ACC112 (cell line): Measurements from ENCODE around the gene ARPC1A.

Experiments
- H2AFZ ChIP-seq: fragments of 200-600 bp; sonication (generic); one replicate; pipeline ENCODE4 v1.6.0; 2017; ENCODE audit warnings: antibody characterized with exemption, low read length; ENCODE audit not compliant: unreplicated experiment
- H3K27ac ChIP-seq: fragments of 200-600 bp; sonication (generic); 2 replicates; pipeline ENCODE4 v1.5.1; 2014; ENCODE audit warnings: low read depth, mild to moderate bottlenecking, antibody characterized with exemption, low read length, moderate library complexity
- H3K27me3 ChIP-seq: fragments of 200-600 bp; sonication (generic); 2 replicates; pipeline ENCODE4 v1.6.1; 2014; ENCODE audit warnings: mild to moderate bottlenecking, antibody characterized with exemption, low read length, moderate library complexity, mixed read lengths; ENCODE audit not compliant: insufficient read depth
- H3K36me3 ChIP-seq: fragments of 200-600 bp; sonication (generic); 2 replicates; pipeline ENCODE4 v1.6.1; 2016; ENCODE audit warnings: mild to moderate bottlenecking, antibody characterized with exemption, low read length, moderate library complexity, mixed read lengths; ENCODE audit not compliant: insufficient read depth
- H3K4me1 ChIP-seq: fragments of 200-600 bp; sonication (generic); one replicate; pipeline ENCODE4 v1.6.1; 2016; ENCODE audit warnings: low read length, mixed read lengths; ENCODE audit not compliant: insufficient read depth, unreplicated experiment, control insufficient read depth
- H3K4me3 ChIP-seq: fragments of 200-600 bp; sonication (generic); 2 replicates; pipeline ENCODE4 v1.5.1; 2014; ENCODE audit warnings: mild to moderate bottlenecking, low read depth, low read length
- H3K79me2 ChIP-seq: fragments of 200-600 bp; sonication (generic); one replicate; pipeline ENCODE4 v1.6.0; 2016; ENCODE audit warnings: low read length; ENCODE audit not compliant: control insufficient read depth, unreplicated experiment, insufficient read depth

Gene ARPC1A

GRCh38 chr7:99398891-99399445 lies 73.3 kb downstream of the ARPC1A start:
- H3K36me3 ChIP-seq, result peaks cover 31% of the 10 kb centered on the region; the same call in 1 of the 2 replicates
- no peak overlapping the region for H3K27ac ChIP-seq
- H3K79me2 ChIP-seq, result peaks cover 9% of the 10 kb centered on the region
- H3K27me3 ChIP-seq, result no peaks in the 10 kb centered on the region
- peaks cover 1% of the 10 kb centered on the region for H3K4me1 ChIP-seq
- no peak overlapping the region for H3K4me3 ChIP-seq
- H2AFZ ChIP-seq, result no peak overlapping the region

GRCh38 chr7:99399597-99399996 lies 73.9 kb downstream of the ARPC1A start:
- Histone ChIP-seq H3K27me3 (no peaks in the 10 kb centered on the region), H3K4me3 (no peak overlapping the region), H3K36me3 (peaks cover 31% of the 10 kb centered on the region; the same call in 1 of the 2 replicates), H2AFZ (no peak overlapping the region), H3K4me1 (peaks cover 8% of the 10 kb centered on the region), H3K79me2 (peaks cover 16% of the 10 kb centered on the region), H3K27ac (no peak overlapping the region)

GRCh38 chr7:99402854-99403253 lies 77.2 kb downstream of the ARPC1A start:
- Histone ChIP-seq H3K4me1 (peaks cover 32% of the 10 kb centered on the region), H3K27me3 (no peaks in the 10 kb centered on the region), H3K27ac (no peak overlapping the region), H3K79me2 (peaks cover 48% of the 10 kb centered on the region), H3K36me3 (peaks cover 24% of the 10 kb centered on the region; the same call in 1 of the 2 replicates), H3K4me3 (no peak overlapping the region), H2AFZ (no peak overlapping the region)

- Histone ChIP-seq H3K27me3 (no peaks in the 10 kb centered on the region), H3K27ac (peak overlapping the region; percentile 14; the same call in 1 of the 2 replicates), H3K4me1 (peaks cover 32% of the 10 kb centered on the region), H3K79me2 (peaks cover 53% of the 10 kb centered on the region), H2AFZ (no peak overlapping the region), H3K4me3 (no peak overlapping the region), H3K36me3 (peaks cover 19% of the 10 kb centered on the region; the same call in 1 of the 2 replicates)
These were observed 78.1 kb downstream of the ARPC1A start for GRCh38 chr7:99403764-99404163.

GRCh38 chr7:99404235-99404976 lies 78.7 kb downstream of the ARPC1A start:
- Histone ChIP-seq H3K4me3 (no peak overlapping the region), H2AFZ (no peak overlapping the region), H3K27ac (peak overlapping the region; percentile 14; the same call in 1 of the 2 replicates), H3K4me1 (peaks cover 32% of the 10 kb centered on the region), H3K36me3 (peaks cover 14% of the 10 kb centered on the region; the same call in 1 of the 2 replicates), H3K27me3 (no peaks in the 10 kb centered on the region), H3K79me2 (peaks cover 59% of the 10 kb centered on the region)

GRCh38 chr7:99404977-99405320 lies 79.3 kb downstream of the ARPC1A start:
- no peak overlapping the region for H3K27ac ChIP-seq
- no peak overlapping the region for H2AFZ ChIP-seq
- peaks cover 64% of the 10 kb centered on the region for H3K79me2 ChIP-seq
- peaks cover 9% of the 10 kb centered on the region; the same call in 1 of the 2 replicates for H3K36me3 ChIP-seq
- H3K4me1 ChIP-seq, result peaks cover 34% of the 10 kb centered on the region
- no peak overlapping the region for H3K4me3 ChIP-seq
- no peaks in the 10 kb centered on the region for H3K27me3 ChIP-seq

- Histone ChIP-seq H3K27ac (no peak overlapping the region), H3K36me3 (peaks cover 11% of the 10 kb centered on the region), H3K4me1 (peaks cover 43% of the 10 kb centered on the region), H3K79me2 (peaks cover 76% of the 10 kb centered on the region), H3K4me3 (peak overlapping the region; percentile 99), H3K27me3 (no peaks in the 10 kb centered on the region), H2AFZ (no peak overlapping the region)
These were observed 80.9 kb downstream of the ARPC1A start for GRCh38 chr7:99406557-99406956.

GRCh38 chr7:99407872-99408378 lies 82.2 kb downstream of the ARPC1A start:
- Histone ChIP-seq H3K27ac (peak overlapping the region; percentile 97), H3K27me3 (no peaks in the 10 kb centered on the region), H3K4me3 (peak overlapping the region; percentile 99), H3K4me1 (peaks cover 43% of the 10 kb centered on the region), H2AFZ (peak overlapping the region; percentile 99), H3K36me3 (peaks cover 11% of the 10 kb centered on the region), H3K79me2 (peaks cover 77% of the 10 kb centered on the region)

GRCh38 chr7:99408379-99409191 lies 82.9 kb downstream of the ARPC1A start, which contains the start of the genes BUD31 and PDAP1:
Gene BUD31 (plus strand): TSS chr7:99408969. CDS start chr7:99411093, 2,124 bp downstream.
Gene PDAP1 (minus strand): TSS chr7:99408597. CDS start chr7:99408548, 49 bp downstream.
- peak within 1 kb of the TSS; percentile 97 for H3K27ac ChIP-seq
- H3K36me3 ChIP-seq, result peaks cover 12% of the 10 kb centered on the region
- no peaks in the 10 kb centered on the region for H3K27me3 ChIP-seq
- H3K79me2 ChIP-seq, result peaks cover 77% of the 10 kb centered on the region
- peaks cover 43% of the 10 kb centered on the region for H3K4me1 ChIP-seq
- peak within 1 kb of the TSS; percentile 99 for H3K4me3 ChIP-seq
- H2AFZ ChIP-seq, result peak within 1 kb of the TSS; percentile 99

GRCh38 chr7:99409192-99409572 lies 83.5 kb downstream of the ARPC1A start:
- H3K79me2 ChIP-seq, result peaks cover 71% of the 10 kb centered on the region
- H2AFZ ChIP-seq, result no peak overlapping the region
- H3K36me3 ChIP-seq, result peaks cover 12% of the 10 kb centered on the region
- peak overlapping the region; percentile 99 for H3K4me3 ChIP-seq
- no peaks in the 10 kb centered on the region for H3K27me3 ChIP-seq
- H3K27ac ChIP-seq, result peak overlapping the region; percentile 97
- H3K4me1 ChIP-seq, result peaks cover 40% of the 10 kb centered on the region
